Natural killer cell treated with Interleukin-12 subunit alpha and Interleukin-12 subunit beta and Interleukin-15 and Interleukin-18, amount 100 ng/mL, for 72 hours (primary cell): ENCODE data around the gene SKIC3. TPM values are rescaled to one million over a fixed set of nuclear protein-coding genes. Genes with fewer than 3 reads are reported as not detected.

Experiments used
- ATAC-seq, 2 donors: fragments of 150-1000 bp; cut with Tn5 transposase in 1 of 2; sonication (Bioruptor Pico), chemical (Tn5 transposase) in 1 of 2; 2 replicates each; pipeline ENCODE4 v1.10.0; 2021
- DNase-seq: peaks from one replicate; pipeline ENCODE4 v3.0.0; 2022; ENCODE audit warnings: low spot score
- H3K27ac Mint-ChIP-seq, 2 donors: 1 replicate in 1 of 2; 2 replicates in 1 of 2; pipeline ENCODE4 v1.8.0; 2022; ENCODE audit warnings: mixed read lengths in 2 of 2, mild to moderate bottlenecking in 1 of 2, moderate library complexity in 1 of 2
- H3K27me3 Mint-ChIP-seq, 2 donors: 1 replicate in 1 of 2; 2 replicates in 1 of 2; pipeline ENCODE4 v1.8.0; 2022; ENCODE audit warnings: mixed read lengths in 2 of 2
- H3K36me3 Mint-ChIP-seq: one replicate; pipeline ENCODE4 v1.8.0; 2022; ENCODE audit warnings: mixed read lengths
- H3K4me1 Mint-ChIP-seq, 2 donors: 1 replicate in 1 of 2; 2 replicates in 1 of 2; pipeline ENCODE4 v1.8.0; 2022; ENCODE audit warnings: low read depth in 2 of 2, mixed read lengths in 2 of 2, mild to moderate bottlenecking in 1 of 2
- H3K4me3 Mint-ChIP-seq: one replicate; pipeline ENCODE4 v1.8.0; 2022; ENCODE audit warnings: mixed read lengths
- H3K9me3 Mint-ChIP-seq: 2 replicates; pipeline ENCODE4 v1.8.0; 2022; ENCODE audit warnings: mixed read lengths
- total RNA-seq, 2 donors: library from RNA; stranded (reverse); gene quantifications; one replicate each; pipeline ENCODE4 v1.2.3, GENCODE V29; 2022

Gene SKIC3
- total RNA-seq, 2 donors from 2014 or later, result 59.3 to 64.3 TPM

DNA sequence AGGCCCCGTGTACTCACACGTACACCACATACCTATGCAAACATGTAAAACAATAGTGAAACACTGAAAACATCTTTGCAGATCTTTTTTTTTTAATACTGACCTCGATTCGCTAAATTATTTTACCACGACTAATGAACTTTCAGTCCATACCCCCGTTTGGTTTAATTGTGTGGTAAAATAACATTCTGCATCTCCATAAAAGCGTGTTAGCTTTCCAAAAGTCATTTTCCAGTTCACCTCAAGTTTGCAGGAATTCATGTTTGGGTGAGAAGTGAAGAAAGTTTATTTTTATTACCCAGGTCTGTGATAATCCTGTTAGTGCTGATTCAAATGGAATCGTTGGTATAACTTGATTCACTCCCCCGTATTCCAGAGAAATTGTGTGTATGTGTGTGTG is 776 bp upstream of the SKIC3 start:
- H3K4me1 Mint-ChIP-seq, result peaks cover 30 to 33% of the 10 kb centered on the region in 2 donors
- H3K36me3 Mint-ChIP-seq, result peaks cover 4% of the 10 kb centered on the region
- no peaks in the 10 kb centered on the region for H3K27me3 Mint-ChIP-seq
- peak overlapping the region; percentile 98 for H3K4me3 Mint-ChIP-seq
- no peak for DNase-seq
- no peaks in the 10 kb centered on the region for H3K9me3 Mint-ChIP-seq
- ATAC-seq, result no peak
- H3K27ac Mint-ChIP-seq, result peak overlapping the region; percentile 92 to 94

- H3K27ac Mint-ChIP-seq, result peak overlapping the region; percentile 92 to 94
- H3K9me3 Mint-ChIP-seq, result no peaks in the 10 kb centered on the region
- DNase-seq (no peak), ATAC-seq (peak in 1 of 2 donors; percentile 32)
- peaks cover 6% of the 10 kb centered on the region for H3K36me3 Mint-ChIP-seq
- H3K4me1 Mint-ChIP-seq, result peaks cover 30 to 41% of the 10 kb centered on the region in 2 donors
- H3K4me3 Mint-ChIP-seq, result peak overlapping the region; percentile 98
- no peaks in the 10 kb centered on the region for H3K27me3 Mint-ChIP-seq
These were observed 488 bp downstream of the SKIC3 start for GRCh38 chr5:95554331-95554646.

- peaks cover 15% of the 10 kb centered on the region for H3K36me3 Mint-ChIP-seq
- DNase-seq, result no peak
- no peak overlapping the region for H3K27ac Mint-ChIP-seq
- no peak overlapping the region for H3K4me3 Mint-ChIP-seq
- H3K27me3 Mint-ChIP-seq, result no peaks in the 10 kb centered on the region
- no peak for ATAC-seq
- no peaks in the 10 kb centered on the region for H3K9me3 Mint-ChIP-seq
- H3K4me1 Mint-ChIP-seq, result peaks cover 16 to 33% of the 10 kb centered on the region in 2 donors
These were observed 5.7 kb downstream of the SKIC3 start for GRCh38 chr5:95549030-95549429.

GRCh38 chr5:95543017-95543705 is 11.6 kb downstream of the SKIC3 start:
- H3K4me1 Mint-ChIP-seq, result no peaks in the 10 kb centered on the region

DNA sequence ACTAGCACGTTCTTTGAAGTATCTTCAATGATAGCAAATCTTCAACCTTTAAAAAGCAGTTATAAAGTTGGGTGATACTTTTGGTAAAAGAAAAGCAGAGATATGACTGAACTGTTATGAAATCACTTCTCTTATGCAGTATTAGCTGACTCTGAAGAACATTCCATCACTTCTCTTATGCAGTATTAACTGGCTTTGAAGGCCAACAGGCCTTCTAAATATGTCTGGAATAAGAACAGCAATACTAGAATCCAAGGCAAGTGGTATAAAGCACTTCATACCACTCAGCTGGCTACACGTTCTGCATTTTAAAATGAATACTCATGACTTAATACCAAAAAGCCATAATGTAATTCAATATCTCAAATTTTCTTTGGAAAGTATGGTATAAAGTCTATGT is 17.3 kb downstream of the SKIC3 start:
- DNase-seq, result no peak
- no peak for ATAC-seq
- H3K27me3 Mint-ChIP-seq, result no peaks in the 10 kb centered on the region
- no peaks in the 10 kb centered on the region for H3K9me3 Mint-ChIP-seq
- H3K36me3 Mint-ChIP-seq, result peaks cover 26% of the 10 kb centered on the region
- no peak overlapping the region for H3K4me3 Mint-ChIP-seq
- peaks cover 8 to 9% of the 10 kb centered on the region in 2 donors for H3K4me1 Mint-ChIP-seq
- H3K27ac Mint-ChIP-seq, result no peak overlapping the region

More at GRCh38 chr5:95543017-95543705, 11.6 kb downstream of the SKIC3 start:
- Mint-ChIP-seq H3K36me3 (peaks cover 11% of the 10 kb centered on the region), H3K9me3 (no peaks in the 10 kb centered on the region), H3K4me3 (no peak overlapping the region), H3K27me3 (no peaks in the 10 kb centered on the region), H3K27ac (peak overlapping the region in 1 of 2 donors; percentile 32)
- ATAC-seq (no peak), DNase-seq (no peak)

GRCh38 chr5:95533761-95534160 is 21.0 kb downstream of the SKIC3 start:
- H3K4me3 Mint-ChIP-seq, result no peak overlapping the region
- H3K4me1 Mint-ChIP-seq, result peaks cover 8 to 9% of the 10 kb centered on the region in 2 donors
- DNase-seq (no peak), ATAC-seq (no peak)
- no peaks in the 10 kb centered on the region for H3K9me3 Mint-ChIP-seq
- H3K27me3 Mint-ChIP-seq, result no peaks in the 10 kb centered on the region
- H3K36me3 Mint-ChIP-seq, result peaks cover 24% of the 10 kb centered on the region
- no peak overlapping the region for H3K27ac Mint-ChIP-seq

- Mint-ChIP-seq H3K4me1 (peaks cover 8 to 9% of the 10 kb centered on the region in 2 donors), H3K27ac (no peak overlapping the region), H3K36me3 (peaks cover 28% of the 10 kb centered on the region), H3K9me3 (no peaks in the 10 kb centered on the region), H3K27me3 (no peaks in the 10 kb centered on the region), H3K4me3 (no peak overlapping the region)
- no peak for DNase-seq
- no peak for ATAC-seq
These were observed 21.7 kb downstream of the SKIC3 start for GRCh38 chr5:95533106-95533505.

DNA sequence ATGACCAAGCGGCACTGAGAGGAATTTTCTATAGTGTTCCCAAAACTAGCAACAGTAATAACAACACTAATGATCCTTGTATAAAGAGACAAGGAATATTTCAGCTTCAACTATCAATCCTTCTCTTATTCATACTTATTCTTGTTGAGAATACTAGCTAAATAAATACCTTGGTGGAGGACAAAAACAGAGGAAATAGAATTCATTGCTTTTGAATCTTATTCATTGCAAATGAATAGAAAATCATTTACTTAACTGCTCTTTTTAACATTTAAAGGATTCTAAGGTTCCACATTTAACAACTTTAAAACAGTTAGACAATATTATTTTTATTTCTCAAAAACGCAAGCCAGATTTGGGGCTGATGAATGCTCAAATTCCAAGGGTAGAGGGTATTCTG is 22.4 kb downstream of the SKIC3 start:
- peaks cover 28% of the 10 kb centered on the region for H3K36me3 Mint-ChIP-seq
- H3K27me3 Mint-ChIP-seq, result no peaks in the 10 kb centered on the region
- H3K4me3 Mint-ChIP-seq, result no peak overlapping the region
- no peak for ATAC-seq
- no peaks in the 10 kb centered on the region for H3K9me3 Mint-ChIP-seq
- DNase-seq, result no peak
- no peak overlapping the region for H3K27ac Mint-ChIP-seq
- H3K4me1 Mint-ChIP-seq, result peaks cover 8 to 9% of the 10 kb centered on the region in 2 donors

GRCh38 chr5:95531491-95531890 is 23.3 kb downstream of the SKIC3 start:
- H3K27me3 Mint-ChIP-seq, result no peaks in the 10 kb centered on the region
- ATAC-seq (no peak), DNase-seq (no peak)
- no peak overlapping the region for H3K4me3 Mint-ChIP-seq
- no peaks in the 10 kb centered on the region for H3K9me3 Mint-ChIP-seq
- peaks cover 26% of the 10 kb centered on the region for H3K36me3 Mint-ChIP-seq
- peaks cover 8 to 9% of the 10 kb centered on the region in 2 donors for H3K4me1 Mint-ChIP-seq
- no peak overlapping the region for H3K27ac Mint-ChIP-seq

- Mint-ChIP-seq H3K27me3 (no peaks in the 10 kb centered on the region), H3K4me1 (peaks cover 8 to 9% of the 10 kb centered on the region in 2 donors), H3K36me3 (peaks cover 27% of the 10 kb centered on the region), H3K27ac (no peak overlapping the region), H3K9me3 (no peaks in the 10 kb centered on the region), H3K4me3 (no peak overlapping the region)
- DNase-seq (no peak), ATAC-seq (no peak)
These were observed 24.4 kb downstream of the SKIC3 start for GRCh38 chr5:95530416-95530815.

- H3K4me1 Mint-ChIP-seq, result no peaks in the 10 kb centered on the region
- no peak for ATAC-seq
- no peak overlapping the region for H3K4me3 Mint-ChIP-seq
- no peaks in the 10 kb centered on the region for H3K9me3 Mint-ChIP-seq
- no peak overlapping the region for H3K27ac Mint-ChIP-seq
- DNase-seq, result no peak
- peaks cover 19% of the 10 kb centered on the region for H3K36me3 Mint-ChIP-seq
- no peaks in the 10 kb centered on the region for H3K27me3 Mint-ChIP-seq
These were observed 26.2 kb downstream of the SKIC3 start for GRCh38 chr5:95528565-95528964.

DNA sequence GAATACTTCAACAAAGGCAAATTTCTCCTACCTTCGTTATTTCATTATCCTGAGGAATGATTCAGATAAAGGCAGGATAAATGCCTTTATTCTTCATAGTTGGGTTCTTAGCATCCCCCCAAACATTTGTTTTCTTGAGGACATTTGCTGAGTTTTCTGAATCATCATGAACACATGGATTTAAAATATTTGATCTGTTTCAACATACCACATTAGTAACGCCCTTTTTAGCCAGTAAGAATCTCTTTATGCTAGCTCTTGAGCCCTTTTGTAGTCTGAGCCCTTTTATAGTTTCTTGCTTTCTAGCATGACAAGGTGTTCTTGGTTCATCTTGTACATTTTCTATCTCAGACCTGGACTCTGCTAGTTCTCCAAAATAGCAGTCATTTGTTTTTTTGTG is 27.9 kb downstream of the SKIC3 start:
- H3K36me3 Mint-ChIP-seq, result peaks cover 23% of the 10 kb centered on the region

GRCh38 chr5:95524423-95524822 is 30.4 kb downstream of the SKIC3 start:
- Mint-ChIP-seq H3K36me3 (peaks cover 27% of the 10 kb centered on the region), H3K4me1 (no peaks in the 10 kb centered on the region), H3K4me3 (no peak overlapping the region), H3K9me3 (no peaks in the 10 kb centered on the region), H3K27ac (no peak overlapping the region), H3K27me3 (no peaks in the 10 kb centered on the region)
- ATAC-seq (no peak), DNase-seq (no peak)

More for the DNA sequence above, 27.9 kb downstream of the SKIC3 start:
- H3K4me3 Mint-ChIP-seq, result no peak overlapping the region
- no peak overlapping the region for H3K27ac Mint-ChIP-seq
- no peaks in the 10 kb centered on the region for H3K27me3 Mint-ChIP-seq
- DNase-seq, result no peak
- H3K4me1 Mint-ChIP-seq, result no peaks in the 10 kb centered on the region
- no peaks in the 10 kb centered on the region for H3K9me3 Mint-ChIP-seq
- no peak for ATAC-seq

GRCh38 chr5:95520206-95520605 is 34.6 kb downstream of the SKIC3 start:
- ATAC-seq, result no peak
- Mint-ChIP-seq H3K27me3 (no peaks in the 10 kb centered on the region), H3K36me3 (peaks cover 29% of the 10 kb centered on the region), H3K9me3 (no peaks in the 10 kb centered on the region), H3K4me3 (no peak overlapping the region), H3K27ac (no peak overlapping the region), H3K4me1 (no peaks in the 10 kb centered on the region)
- no peak for DNase-seq

DNA sequence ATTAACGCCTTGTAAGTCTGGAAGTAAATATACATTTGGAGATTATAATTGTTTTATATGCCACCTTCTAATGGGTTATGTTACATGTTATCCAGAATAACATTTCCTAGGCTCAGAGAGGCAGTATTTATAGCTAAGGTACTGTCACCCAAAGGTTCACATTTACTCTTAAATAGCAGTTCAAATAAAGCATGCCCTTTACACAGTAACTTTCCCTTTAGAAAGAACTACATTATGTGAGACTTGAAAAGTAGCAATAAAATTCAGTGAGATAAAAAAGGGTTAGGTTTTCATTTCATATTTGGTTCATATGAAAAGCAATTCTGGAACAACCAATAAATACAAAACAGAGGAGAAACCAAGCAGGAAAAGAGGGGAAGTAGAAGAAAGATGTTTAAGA is 35.1 kb downstream of the SKIC3 start:
- Mint-ChIP-seq H3K27me3 (no peaks in the 10 kb centered on the region), H3K36me3 (peaks cover 32% of the 10 kb centered on the region), H3K4me3 (no peak overlapping the region), H3K9me3 (no peaks in the 10 kb centered on the region), H3K27ac (no peak overlapping the region), H3K4me1 (no peaks in the 10 kb centered on the region)
- DNase-seq (no peak), ATAC-seq (no peak)
